ENCODE results near the gene MYH11.

MYH11 gene

GRCh38 chr16:15749371-15749770, 107.5 kb downstream of the MYH11 start:
- no peaks in the 10 kb centered on the region for H3K27me3 ChIP-seq (ENCODE audit: control insufficient read depth, insufficient read depth, low read length)
- H3K4me1 ChIP-seq (ENCODE audit: control insufficient read depth, insufficient read depth, low read length) = no peaks in the 10 kb centered on the region
- no peaks in the 10 kb centered on the region for H3K9me3 ChIP-seq (ENCODE audit: control insufficient read depth, low read length)
- H3K36me3 ChIP-seq (ENCODE audit: control insufficient read depth, insufficient read depth, low read length) = no peaks in the 10 kb centered on the region
- H3K9ac ChIP-seq (ENCODE audit: low read length) = no peak overlapping the region
- H3K4me3 ChIP-seq (ENCODE audit: low read length) = no peak overlapping the region

- Histone ChIP-seq H3K9ac (ENCODE audit: low read length) (no peak overlapping the region), H3K36me3 (ENCODE audit: control insufficient read depth, insufficient read depth, low read length) (no peaks in the 10 kb centered on the region), H3K9me3 (ENCODE audit: control insufficient read depth, low read length) (no peaks in the 10 kb centered on the region), H3K4me1 (ENCODE audit: control insufficient read depth, insufficient read depth, low read length) (no peaks in the 10 kb centered on the region), H3K4me3 (ENCODE audit: low read length) (no peak overlapping the region), H3K27me3 (ENCODE audit: control insufficient read depth, insufficient read depth, low read length) (no peaks in the 10 kb centered on the region)
Measured at GRCh38 chr16:15748654-15749053, 108.2 kb downstream of the MYH11 start.

- Histone ChIP-seq H3K9ac (ENCODE audit: low read length) (no peak overlapping the region), H3K36me3 (ENCODE audit: control insufficient read depth, insufficient read depth, low read length) (no peaks in the 10 kb centered on the region), H3K9me3 (ENCODE audit: control insufficient read depth, low read length) (no peaks in the 10 kb centered on the region), H3K27me3 (ENCODE audit: control insufficient read depth, insufficient read depth, low read length) (no peaks in the 10 kb centered on the region), H3K4me3 (ENCODE audit: low read length) (no peak overlapping the region), H3K4me1 (ENCODE audit: control insufficient read depth, insufficient read depth, low read length) (no peaks in the 10 kb centered on the region)
Measured at GRCh38 chr16:15747937-15748336, 108.9 kb downstream of the MYH11 start.

- H3K36me3 ChIP-seq (ENCODE audit: control insufficient read depth, insufficient read depth, low read length) = no peaks in the 10 kb centered on the region
- H3K4me3 ChIP-seq (ENCODE audit: low read length) = no peak overlapping the region
- no peaks in the 10 kb centered on the region for H3K9me3 ChIP-seq (ENCODE audit: control insufficient read depth, low read length)
- H3K4me1 ChIP-seq (ENCODE audit: control insufficient read depth, insufficient read depth, low read length) = no peaks in the 10 kb centered on the region
- no peaks in the 10 kb centered on the region for H3K27me3 ChIP-seq (ENCODE audit: control insufficient read depth, insufficient read depth, low read length)
- H3K9ac ChIP-seq (ENCODE audit: low read length) = no peak overlapping the region
Measured at GRCh38 chr16:15746332-15746731, 110.5 kb downstream of the MYH11 start.

- H3K9me3 ChIP-seq (ENCODE audit: control insufficient read depth, low read length) = no peaks in the 10 kb centered on the region
- no peaks in the 10 kb centered on the region for H3K36me3 ChIP-seq (ENCODE audit: control insufficient read depth, insufficient read depth, low read length)
- no peaks in the 10 kb centered on the region for H3K4me1 ChIP-seq (ENCODE audit: control insufficient read depth, insufficient read depth, low read length)
- no peak overlapping the region for H3K9ac ChIP-seq (ENCODE audit: low read length)
- no peak overlapping the region for H3K4me3 ChIP-seq (ENCODE audit: low read length)
- no peaks in the 10 kb centered on the region for H3K27me3 ChIP-seq (ENCODE audit: control insufficient read depth, insufficient read depth, low read length)
Measured at GRCh38 chr16:15743657-15744056, 113.2 kb downstream of the MYH11 start.

- H3K27me3 ChIP-seq (ENCODE audit: control insufficient read depth, insufficient read depth, low read length) = no peaks in the 10 kb centered on the region
- no peak overlapping the region for H3K4me3 ChIP-seq (ENCODE audit: low read length)
- no peaks in the 10 kb centered on the region for H3K9me3 ChIP-seq (ENCODE audit: control insufficient read depth, low read length)
- no peak overlapping the region for H3K9ac ChIP-seq (ENCODE audit: low read length)
- no peaks in the 10 kb centered on the region for H3K36me3 ChIP-seq (ENCODE audit: control insufficient read depth, insufficient read depth, low read length)
- H3K4me1 ChIP-seq (ENCODE audit: control insufficient read depth, insufficient read depth, low read length) = no peaks in the 10 kb centered on the region
Measured at GRCh38 chr16:15742716-15743115, 114.1 kb downstream of the MYH11 start.

GRCh38 chr16:15741207-15741871, 115.5 kb downstream of the MYH11 start:
- Histone ChIP-seq H3K9ac (ENCODE audit: low read length) (no peak overlapping the region), H3K9me3 (ENCODE audit: control insufficient read depth, low read length) (no peaks in the 10 kb centered on the region), H3K27me3 (ENCODE audit: control insufficient read depth, insufficient read depth, low read length) (no peaks in the 10 kb centered on the region), H3K36me3 (ENCODE audit: control insufficient read depth, insufficient read depth, low read length) (no peaks in the 10 kb centered on the region), H3K4me3 (ENCODE audit: low read length) (no peak overlapping the region), H3K4me1 (ENCODE audit: control insufficient read depth, insufficient read depth, low read length) (no peaks in the 10 kb centered on the region)

GRCh38 chr16:15739950-15740349, 116.9 kb downstream of the MYH11 start:
- no peak overlapping the region for H3K4me3 ChIP-seq (ENCODE audit: low read length)
- H3K4me1 ChIP-seq (ENCODE audit: control insufficient read depth, insufficient read depth, low read length) = no peaks in the 10 kb centered on the region
- H3K36me3 ChIP-seq (ENCODE audit: control insufficient read depth, insufficient read depth, low read length) = no peaks in the 10 kb centered on the region
- no peaks in the 10 kb centered on the region for H3K9me3 ChIP-seq (ENCODE audit: control insufficient read depth, low read length)
- no peaks in the 10 kb centered on the region for H3K27me3 ChIP-seq (ENCODE audit: control insufficient read depth, insufficient read depth, low read length)
- no peak overlapping the region for H3K9ac ChIP-seq (ENCODE audit: low read length)

GRCh38 chr16:15739464-15739863, 117.4 kb downstream of the MYH11 start:
- no peak overlapping the region for H3K9ac ChIP-seq (ENCODE audit: low read length)
- H3K4me1 ChIP-seq (ENCODE audit: control insufficient read depth, insufficient read depth, low read length) = no peaks in the 10 kb centered on the region
- no peaks in the 10 kb centered on the region for H3K9me3 ChIP-seq (ENCODE audit: control insufficient read depth, low read length)
- no peaks in the 10 kb centered on the region for H3K27me3 ChIP-seq (ENCODE audit: control insufficient read depth, insufficient read depth, low read length)
- H3K4me3 ChIP-seq (ENCODE audit: low read length) = no peak overlapping the region
- H3K36me3 ChIP-seq (ENCODE audit: control insufficient read depth, insufficient read depth, low read length) = no peaks in the 10 kb centered on the region

- Histone ChIP-seq H3K9me3 (ENCODE audit: control insufficient read depth, low read length) (no peaks in the 10 kb centered on the region), H3K27me3 (ENCODE audit: control insufficient read depth, insufficient read depth, low read length) (no peaks in the 10 kb centered on the region), H3K4me3 (ENCODE audit: low read length) (no peak overlapping the region), H3K4me1 (ENCODE audit: control insufficient read depth, insufficient read depth, low read length) (no peaks in the 10 kb centered on the region), H3K36me3 (ENCODE audit: control insufficient read depth, insufficient read depth, low read length) (no peaks in the 10 kb centered on the region), H3K9ac (ENCODE audit: low read length) (no peak overlapping the region)
Measured at GRCh38 chr16:15737140-15737644, 119.6 kb downstream of the MYH11 start.

- H3K36me3 ChIP-seq (ENCODE audit: control insufficient read depth, insufficient read depth, low read length) = no peaks in the 10 kb centered on the region
- no peaks in the 10 kb centered on the region for H3K4me1 ChIP-seq (ENCODE audit: control insufficient read depth, insufficient read depth, low read length)
Measured at GRCh38 chr16:15736529-15736928, 120.3 kb downstream of the MYH11 start.

GRCh38 chr16:15735610-15736009, 121.2 kb downstream of the MYH11 start:
- Histone ChIP-seq H3K9ac (ENCODE audit: low read length) (no peak overlapping the region), H3K9me3 (ENCODE audit: control insufficient read depth, low read length) (no peaks in the 10 kb centered on the region), H3K4me1 (ENCODE audit: control insufficient read depth, insufficient read depth, low read length) (no peaks in the 10 kb centered on the region), H3K4me3 (ENCODE audit: low read length) (no peak overlapping the region), H3K36me3 (ENCODE audit: control insufficient read depth, insufficient read depth, low read length) (no peaks in the 10 kb centered on the region), H3K27me3 (ENCODE audit: control insufficient read depth, insufficient read depth, low read length) (no peaks in the 10 kb centered on the region)

More at GRCh38 chr16:15736529-15736928, 120.3 kb downstream of the MYH11 start:
- Histone ChIP-seq H3K9me3 (ENCODE audit: control insufficient read depth, low read length) (no peaks in the 10 kb centered on the region), H3K9ac (ENCODE audit: low read length) (no peak overlapping the region), H3K4me3 (ENCODE audit: low read length) (no peak overlapping the region), H3K27me3 (ENCODE audit: control insufficient read depth, insufficient read depth, low read length) (no peaks in the 10 kb centered on the region)

GRCh38 chr16:15732416-15732815, 124.4 kb downstream of the MYH11 start:
- Histone ChIP-seq H3K27me3 (ENCODE audit: control insufficient read depth, insufficient read depth, low read length) (no peaks in the 10 kb centered on the region), H3K4me3 (ENCODE audit: low read length) (no peak overlapping the region), H3K4me1 (ENCODE audit: control insufficient read depth, insufficient read depth, low read length) (no peaks in the 10 kb centered on the region), H3K9me3 (ENCODE audit: control insufficient read depth, low read length) (no peaks in the 10 kb centered on the region), H3K36me3 (ENCODE audit: control insufficient read depth, insufficient read depth, low read length) (no peaks in the 10 kb centered on the region), H3K9ac (ENCODE audit: low read length) (no peak overlapping the region)

Data from mucosa of stomach (tissue), 1 donor.